HG03175 (cell line): ENCODE data around the gene TRA2B.

Experiments used
- ATAC-seq: cut with Tn5 transposase; IDR thresholded peaks from one replicate; pipeline ENCODE4 v1.9.1; 2021; ENCODE audit warnings: mild to moderate bottlenecking, moderate library complexity; ENCODE audit not compliant: unreplicated experiment

The TRA2B gene

DNA sequence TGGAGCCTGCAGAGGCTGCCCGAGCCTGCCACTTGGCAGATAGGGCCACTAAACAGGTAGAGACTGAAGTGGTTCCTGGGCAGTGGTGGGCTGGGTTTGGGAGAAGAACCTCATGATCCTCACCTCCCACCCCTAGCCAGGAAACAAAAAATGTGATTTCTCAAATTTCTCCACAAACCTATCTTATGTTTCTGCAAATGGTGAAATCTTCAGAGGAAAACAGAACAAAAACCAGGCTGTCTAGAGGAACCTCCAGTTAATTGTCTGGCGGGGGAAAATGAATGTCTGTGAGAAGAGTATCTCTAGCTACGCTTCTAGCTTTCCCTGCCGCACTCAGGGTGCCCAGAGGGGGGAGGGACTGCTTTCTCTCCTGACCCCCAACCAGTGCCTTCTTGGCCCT is 55.9 kb downstream of the TRA2B start:
- ATAC-seq = no peak

DNA sequence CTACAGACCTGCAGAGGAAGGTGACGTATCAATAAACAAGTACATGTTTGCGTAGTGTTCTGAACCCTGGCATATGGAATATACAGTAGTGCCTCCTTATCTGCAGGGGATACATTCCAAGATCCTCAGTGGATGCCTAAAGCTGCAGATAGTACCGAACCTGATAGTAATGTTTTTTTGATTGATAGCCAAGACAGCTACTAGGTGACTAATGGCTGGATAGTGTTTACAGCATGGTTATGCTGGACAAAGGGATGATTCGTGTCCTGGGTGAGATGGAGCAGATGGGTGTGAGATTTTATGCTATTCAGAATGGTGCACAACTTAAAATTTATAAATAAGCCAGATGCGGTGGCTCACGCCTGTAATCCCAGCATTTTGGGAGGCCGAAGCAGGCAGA is 57.2 kb downstream of the TRA2B start:
- ATAC-seq = no peak

DNA sequence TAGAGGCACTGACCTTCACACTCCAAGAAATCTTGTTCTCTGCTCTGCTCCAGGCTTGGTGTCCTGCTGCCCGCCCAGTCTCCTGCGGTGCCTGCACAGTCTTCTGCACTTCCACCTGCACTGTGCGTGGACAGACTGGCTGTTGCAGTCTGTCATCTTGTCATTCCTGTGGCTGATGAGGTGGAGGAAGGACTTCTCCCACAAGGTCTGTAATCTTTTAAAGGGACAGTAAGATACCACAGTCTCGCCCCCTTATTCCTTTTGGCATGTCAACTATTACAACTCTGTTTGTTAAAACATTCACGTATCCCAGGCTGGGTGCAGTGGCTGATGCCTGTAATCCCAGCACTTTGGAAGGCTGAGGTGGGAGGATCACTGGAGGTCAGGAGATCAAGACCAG is 58.9 kb downstream of the TRA2B start:
- no peak for ATAC-seq

DNA sequence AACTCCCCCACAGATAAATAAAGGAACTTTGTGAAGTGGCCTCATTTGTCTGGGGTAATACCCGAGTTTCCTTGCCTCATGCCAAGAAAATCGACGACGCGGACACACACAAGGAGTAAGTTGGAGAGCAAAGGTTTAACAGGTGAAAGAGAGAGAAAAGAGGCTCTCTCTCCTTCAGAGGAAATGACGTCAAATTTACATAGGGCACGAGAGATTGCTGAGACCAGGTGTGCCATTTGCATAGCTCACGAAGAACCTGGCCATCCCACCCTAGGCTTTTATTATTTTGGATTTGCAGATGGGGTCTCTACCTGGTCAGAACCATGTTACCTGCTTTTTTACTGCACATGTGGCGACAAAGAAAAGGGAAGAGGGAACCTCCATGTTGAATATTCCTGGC is 63.7 kb downstream of the TRA2B start:
- no peak for ATAC-seq

DNA sequence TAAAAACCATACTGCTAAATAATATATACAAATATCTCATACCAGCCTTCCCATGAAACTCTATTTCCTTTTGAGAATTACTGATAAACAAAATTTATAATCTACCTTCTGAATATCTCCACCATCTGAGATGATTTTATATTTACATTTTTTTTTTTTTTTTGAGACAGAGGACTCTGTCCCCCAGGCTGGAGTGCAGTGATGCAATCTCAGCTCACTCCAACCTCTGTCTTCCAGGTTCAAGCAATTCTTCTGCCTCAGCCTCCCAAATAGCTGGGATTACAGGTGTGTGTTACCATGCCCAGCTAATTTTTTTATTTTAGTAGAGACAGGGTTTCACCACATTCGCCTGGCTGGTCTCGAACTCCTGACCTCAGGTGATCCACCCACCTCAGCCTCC is 70.2 kb downstream of the TRA2B start:
- ATAC-seq = no peak

DNA sequence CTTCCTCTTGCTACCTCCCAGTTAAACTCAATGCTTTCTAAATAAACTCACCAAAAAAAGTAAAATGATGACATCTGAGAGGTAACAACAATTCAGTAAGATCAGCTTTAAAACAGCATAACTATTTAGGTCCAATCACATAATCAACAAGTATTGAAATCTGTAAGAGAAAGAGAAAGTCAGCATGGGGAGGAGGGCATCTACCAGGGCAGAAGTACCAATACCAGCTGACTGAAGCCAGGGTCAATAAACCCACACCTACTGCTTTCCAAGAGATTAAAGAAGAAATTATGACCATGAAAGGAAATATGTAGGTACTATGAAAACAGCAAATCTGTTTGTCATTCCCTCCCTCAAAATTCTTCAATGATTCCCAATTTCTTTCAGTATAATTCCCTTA is 70.8 kb downstream of the TRA2B start:
- ATAC-seq = no peak

DNA sequence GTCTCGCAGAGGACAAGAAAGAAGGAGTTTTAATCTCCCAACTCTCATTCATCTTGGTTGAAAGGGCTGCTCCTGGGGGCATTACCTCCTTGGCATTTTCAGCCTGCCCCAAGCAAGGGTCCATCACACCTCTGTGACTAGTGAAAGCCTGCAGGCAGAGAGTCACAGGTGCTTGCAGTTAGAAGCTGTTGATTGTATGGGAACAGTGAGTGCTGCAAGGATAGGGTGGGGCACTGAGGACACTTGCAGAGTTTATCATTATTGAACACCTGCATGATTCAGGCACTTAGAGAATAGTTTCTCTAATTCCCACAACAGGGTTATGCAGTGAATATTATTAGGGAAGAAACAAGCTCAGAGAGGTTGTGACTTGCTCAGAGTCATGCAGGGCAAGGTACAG is 71.3 kb downstream of the TRA2B start:
- no peak for ATAC-seq
